ENCODE data around the gene ATP2B1.
"Not testable (repeated sequence)": the region's sequence is repeated elsewhere in the genome, so short reads cannot be mapped to it uniquely, and the experiment has no call there.

ATP2B1 gene

GRCh38 chr12:89710873-89711750 is 2.5 kb upstream of the ATP2B1 start:
- no peak for DNase-seq

GRCh38 chr12:89709995-89710872 is 1.6 kb upstream of the ATP2B1 start:
- peak in 3 of 4 experiments; percentile 36 to 52 (median 41) for DNase-seq

GRCh38 chr12:89709157-89709994 is 738 bp upstream of the ATP2B1 start:
- DNase-seq, result peak; percentile 94 to 99 (median 96)

- DNase-seq, result peak in 3 of 4 experiments; percentile 12 to 31 (median 26)
These were observed 704 bp downstream of the ATP2B1 start for GRCh38 chr12:89707703-89708564.

GRCh38 chr12:89706986-89707702 is 1.5 kb downstream of the ATP2B1 start:
- no peak for DNase-seq

GRCh38 chr12:89706551-89706950 is 2.1 kb downstream of the ATP2B1 start:
- no peak for DNase-seq

- no peak for DNase-seq
These were observed 4.2 kb downstream of the ATP2B1 start for GRCh38 chr12:89704457-89704856.

- no peak for DNase-seq
These were observed 4.9 kb downstream of the ATP2B1 start for GRCh38 chr12:89703768-89704167.

- DNase-seq, result no peak
These were observed 6.1 kb downstream of the ATP2B1 start for GRCh38 chr12:89702503-89702902.

GRCh38 chr12:89701606-89702206 is 6.9 kb downstream of the ATP2B1 start:
- DNase-seq, result no peak

- DNase-seq, result no peak
These were observed 8.3 kb downstream of the ATP2B1 start for GRCh38 chr12:89700191-89700810.

- DNase-seq, result no peak
These were observed 10.0 kb downstream of the ATP2B1 start for GRCh38 chr12:89698607-89699006.

GRCh38 chr12:89697728-89698127 is 10.9 kb downstream of the ATP2B1 start:
- DNase-seq, result not testable (repeated sequence)

- no peak for DNase-seq
These were observed 11.3 kb downstream of the ATP2B1 start for GRCh38 chr12:89697296-89697695.

- DNase-seq, result no peak
These were observed 12.8 kb downstream of the ATP2B1 start for GRCh38 chr12:89695830-89696229.

- no peak for DNase-seq
These were observed 13.5 kb downstream of the ATP2B1 start for GRCh38 chr12:89695100-89695499.

- DNase-seq, result no peak
These were observed 14.1 kb downstream of the ATP2B1 start for GRCh38 chr12:89694542-89694941.

GRCh38 chr12:89693639-89694202 is 14.9 kb downstream of the ATP2B1 start:
- DNase-seq, result no peak

GRCh38 chr12:89692439-89692838 is 16.2 kb downstream of the ATP2B1 start:
- no peak for DNase-seq

- DNase-seq, result no peak
These were observed 17.0 kb downstream of the ATP2B1 start for GRCh38 chr12:89691659-89692058.

All from activated naive CD4-positive, alpha-beta T cell (primary cell).